GM12873 (cell line): ENCODE measurements around the gene ING3.

ENCODE experiments used
- TF ChIP-seq, protein P1 (sequence below): IDR thresholded peaks from 2 replicates; pipeline ENCODE4 v1.5.1; 2012; ENCODE audit warnings: low read depth, mild to moderate bottlenecking, moderate library complexity, low read length, control low read depth; ENCODE audit not compliant: insufficient read depth; ENCODE audit errors: missing control alignments

Gene ING3

DNA sequence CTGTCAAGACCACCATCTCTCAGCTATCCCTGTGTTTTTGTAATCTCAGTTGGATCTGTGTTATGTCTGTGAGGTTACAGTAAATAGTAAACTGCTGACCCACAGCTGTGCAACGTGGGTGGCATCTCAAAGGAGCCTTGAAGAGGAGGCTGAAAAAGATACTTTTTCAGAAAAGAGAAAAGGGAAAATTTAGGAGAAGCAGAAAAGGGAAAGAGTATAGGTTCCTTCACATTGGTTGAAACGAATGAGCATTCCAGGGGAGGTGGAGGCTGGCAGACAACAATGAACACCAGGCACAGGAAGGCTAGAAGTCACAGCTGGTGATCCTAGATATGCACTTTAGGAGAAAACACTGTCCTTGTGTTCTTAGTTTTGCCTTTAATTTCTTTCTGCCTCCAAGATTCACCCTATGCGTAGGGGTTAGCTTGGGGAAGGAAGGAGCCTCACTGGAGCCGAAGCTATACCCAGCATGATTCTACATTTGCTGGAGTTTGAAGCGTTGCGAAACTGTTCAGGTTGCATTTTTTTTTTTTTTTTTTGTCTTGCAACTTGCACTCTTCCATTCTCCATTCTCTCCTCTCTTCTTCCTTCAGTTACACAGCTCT is 56.2 kb downstream of the ING3 start:
- TF ChIP-seq, protein P1, sequence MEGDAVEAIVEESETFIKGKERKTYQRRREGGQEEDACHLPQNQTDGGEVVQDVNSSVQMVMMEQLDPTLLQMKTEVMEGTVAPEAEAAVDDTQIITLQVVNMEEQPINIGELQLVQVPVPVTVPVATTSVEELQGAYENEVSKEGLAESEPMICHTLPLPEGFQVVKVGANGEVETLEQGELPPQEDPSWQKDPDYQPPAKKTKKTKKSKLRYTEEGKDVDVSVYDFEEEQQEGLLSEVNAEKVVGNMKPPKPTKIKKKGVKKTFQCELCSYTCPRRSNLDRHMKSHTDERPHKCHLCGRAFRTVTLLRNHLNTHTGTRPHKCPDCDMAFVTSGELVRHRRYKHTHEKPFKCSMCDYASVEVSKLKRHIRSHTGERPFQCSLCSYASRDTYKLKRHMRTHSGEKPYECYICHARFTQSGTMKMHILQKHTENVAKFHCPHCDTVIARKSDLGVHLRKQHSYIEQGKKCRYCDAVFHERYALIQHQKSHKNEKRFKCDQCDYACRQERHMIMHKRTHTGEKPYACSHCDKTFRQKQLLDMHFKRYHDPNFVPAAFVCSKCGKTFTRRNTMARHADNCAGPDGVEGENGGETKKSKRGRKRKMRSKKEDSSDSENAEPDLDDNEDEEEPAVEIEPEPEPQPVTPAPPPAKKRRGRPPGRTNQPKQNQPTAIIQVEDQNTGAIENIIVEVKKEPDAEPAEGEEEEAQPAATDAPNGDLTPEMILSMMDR = no peak

DNA sequence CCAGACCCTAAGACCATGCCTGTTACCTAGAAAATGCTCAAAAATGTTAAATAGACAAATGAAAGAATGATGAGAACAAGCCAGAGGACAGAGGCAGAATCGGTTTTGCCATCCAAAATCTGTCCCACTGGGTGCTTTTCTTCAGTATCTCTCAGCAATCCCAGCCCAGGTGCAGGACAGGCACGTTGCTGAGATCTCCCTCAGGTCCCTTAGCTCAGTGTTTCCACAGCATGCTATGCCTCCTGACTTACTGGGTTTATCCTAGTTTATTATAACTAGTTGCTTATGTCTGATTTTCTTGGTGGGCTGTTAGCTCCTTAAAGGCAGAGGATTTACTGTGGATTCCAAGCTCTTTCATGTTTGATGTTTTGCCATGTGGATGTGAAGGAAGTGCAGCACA is 58.2 kb downstream of the ING3 start:
- TF ChIP-seq, protein P1 = no peak

DNA sequence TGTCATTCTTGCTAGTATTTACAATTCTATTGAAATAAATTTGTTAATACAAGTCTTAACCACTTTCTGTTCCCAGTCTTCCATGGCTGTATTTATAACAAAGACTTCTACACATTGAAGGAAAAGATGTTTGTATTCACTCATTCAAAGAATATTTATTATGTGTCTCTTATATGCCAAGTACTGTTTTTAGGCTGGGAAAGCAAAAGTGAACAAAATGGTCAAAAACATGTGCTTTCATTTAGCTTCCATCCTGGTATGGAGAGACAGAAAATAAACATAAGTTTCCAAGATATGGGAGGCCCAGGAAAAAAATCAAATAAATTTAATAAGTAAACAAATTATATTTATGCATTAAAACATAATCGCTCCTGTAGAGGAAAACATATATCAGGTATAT is 60.8 kb downstream of the ING3 start:
- TF ChIP-seq, protein P1 = no peak

DNA sequence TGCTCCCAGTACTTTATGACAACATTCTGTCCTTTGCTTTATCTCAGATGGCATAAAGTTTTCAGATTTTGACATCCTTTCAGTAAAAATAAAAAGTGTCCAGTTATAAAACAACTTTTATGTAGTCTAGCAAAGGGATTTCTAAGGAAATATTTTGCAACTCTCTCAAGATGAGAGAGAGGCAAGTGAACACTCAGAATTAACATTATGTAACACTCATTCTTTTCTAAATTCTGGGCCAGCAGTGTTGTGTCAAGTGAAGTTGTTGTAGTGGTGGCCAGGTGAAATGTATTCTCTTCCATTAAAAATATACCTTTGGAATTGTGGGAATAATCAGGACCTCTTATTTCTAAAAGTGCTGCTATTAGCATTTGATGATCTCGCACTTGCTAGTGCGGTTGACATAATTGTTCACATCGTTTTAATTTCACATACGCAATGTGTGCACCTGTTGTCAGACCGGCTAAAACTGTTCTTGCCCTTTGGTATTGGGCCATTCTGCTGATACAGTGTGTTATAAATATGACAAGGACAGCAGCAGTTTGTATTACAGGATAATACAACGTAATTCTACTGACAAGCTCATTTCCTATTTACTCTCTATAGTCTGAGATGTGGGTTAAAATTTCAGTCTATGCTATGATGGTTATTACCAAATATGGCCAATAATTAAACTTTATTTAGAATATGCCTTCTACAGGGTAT is 61.7 kb downstream of the ING3 start:
- TF ChIP-seq, protein P1 = no peak

DNA sequence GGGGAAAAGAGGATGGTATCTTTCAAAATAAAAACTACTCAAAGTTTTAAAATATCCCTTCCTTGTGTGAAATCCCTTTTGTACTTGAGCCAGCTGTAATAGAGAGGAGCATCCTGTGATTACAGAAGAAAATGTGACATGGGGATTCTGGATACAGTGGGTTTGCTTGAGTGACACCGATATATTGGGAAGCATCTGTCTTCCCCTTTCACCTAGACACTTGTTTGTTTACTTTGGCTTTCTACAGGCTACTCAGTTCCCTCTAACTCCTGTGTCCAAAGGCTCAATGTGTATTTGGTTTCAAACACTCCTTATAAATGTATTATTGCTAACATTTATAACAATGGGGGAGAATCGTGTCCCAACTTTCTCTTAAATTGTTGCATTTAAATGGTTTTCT is 62.3 kb downstream of the ING3 start:
- TF ChIP-seq, protein P1 = no peak

DNA sequence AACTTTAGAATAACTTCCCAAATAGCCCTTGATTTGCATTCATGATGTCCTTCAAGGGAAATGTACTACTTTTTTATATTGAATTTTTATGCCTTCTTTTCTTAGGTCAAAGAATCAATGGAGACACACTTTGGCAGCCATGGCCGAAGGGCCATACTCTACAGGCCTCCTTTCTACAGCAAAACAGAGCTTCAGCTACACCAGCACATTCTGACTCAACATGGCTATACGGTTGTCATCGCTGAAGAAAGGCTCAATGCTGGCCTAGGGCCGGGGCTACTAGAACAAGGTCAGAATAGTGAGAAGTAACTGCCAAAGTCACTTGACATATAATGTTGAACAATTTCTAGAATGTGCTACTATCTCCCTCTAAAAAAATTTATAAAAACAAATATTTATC is 65.0 kb downstream of the ING3 start:
- TF ChIP-seq, protein P1 = no peak

DNA sequence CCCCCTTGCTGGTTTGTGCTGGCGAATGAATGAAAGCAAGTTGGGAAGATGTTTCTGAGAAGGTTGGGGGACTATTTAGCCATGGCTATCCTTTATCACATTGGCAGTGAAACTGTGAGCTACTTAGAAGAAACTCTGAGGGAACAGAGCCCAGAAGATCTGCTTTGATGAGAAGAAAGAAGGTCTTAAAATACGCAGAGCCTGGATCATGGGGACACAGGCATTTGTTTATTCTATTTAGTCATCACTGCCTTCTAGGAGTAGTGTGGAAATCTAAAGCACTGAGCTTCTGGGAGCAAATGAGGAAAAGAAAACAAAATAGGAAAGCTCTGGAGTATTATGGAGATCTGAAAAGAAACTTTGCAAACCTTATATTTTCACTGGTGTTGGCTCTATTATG is 66.4 kb downstream of the ING3 start:
- TF ChIP-seq, protein P1 = no peak
